K562 (cell line): ENCODE measurements around the gene PDE2A. TPM values are rescaled to one million over a fixed set of nuclear protein-coding genes. Genes with fewer than 3 reads are reported as not detected.

Source experiments
- ATAC-seq: fragments of 200-7000 bp; cut with Tn5 transposase; 3 replicates; pipeline ENCODE4 v1.9.1; 2020; ENCODE audit warnings: moderate library complexity
- BruUV-seq: library from RNA; stranded (reverse); fragments of 400-500 nt; replicated peaks from 2 replicates; lab custom pipeline; 2021; lab: Mats Ljungman, UMichigan
- CTCF ChIA-PET: fragments of 300-600 bp; formaldehyde crosslinking; extraction: SDS; loops from one replicate; lab custom pipeline; 2021; ENCODE audit warnings: low intra/inter-chr PET ratio; lab: Yijun Ruan, JAX
- POLR2A ChIA-PET: fragments of 300-600, 350-650 bp; sonication (Branson Sonifier 250); formaldehyde crosslinking; extraction: SDS; loops from one replicate; lab custom pipeline; 2021; ENCODE audit warnings: antibody characterized with exemption, inconsistent platforms; lab: Yijun Ruan, JAX
- DNase-seq, 4 experiments: peaks; one replicate each; pipeline versions ENCODE4 v3.0.0 to v3.0.0-alpha.2; 2011 to 2018; ENCODE audit warnings: low spot score in 3 of 4, mixed read lengths in 3 of 4; ENCODE audit errors: extremely low read depth in 1 of 4
- FAIRE-seq: peaks from 2 replicates; lab custom pipeline; 2011; peaks lifted over from hg19 to GRCh38; lab: Jason Lieb, UNC
- H2AFZ ChIP-seq: 2 replicates; pipeline ENCODE4 v1.6.0; 2011; ENCODE audit warnings: low read depth, low read length, control low read depth, inconsistent platforms
- H3K27ac ChIP-seq: fragments of 200-600 bp; 3 replicates; pipeline ENCODE4 v1.8.0; 2011; ENCODE audit warnings: low read depth, mild to moderate bottlenecking, control low read depth, inconsistent platforms, low read length, moderate library complexity, mixed read lengths; ENCODE audit errors: extremely low read depth
- H3K27me3 ChIP-seq, 2 experiments: fragments of 300-600 bp in 1 of 2; 2 replicates in 1 of 2; 3 replicates in 1 of 2; pipeline versions ENCODE4 v1.6.0 to v1.8.0; 2011; ENCODE audit warnings: inconsistent platforms in 2 of 2, low read length in 2 of 2, mild to moderate bottlenecking in 1 of 2, mixed read lengths in 1 of 2, moderate library complexity in 1 of 2; ENCODE audit not compliant: control insufficient read depth in 2 of 2, insufficient read depth in 2 of 2
- H3K36me3 ChIP-seq: fragments of 300-600 bp; 3 replicates; pipeline ENCODE4 v1.8.0; 2011; ENCODE audit warnings: mild to moderate bottlenecking, low read length, inconsistent platforms; ENCODE audit not compliant: control insufficient read depth, insufficient read depth
- H3K4me1 ChIP-seq, 2 experiments: fragments of 200-600 bp in 1 of 2; replicated peaks in 1 of 2; 2 replicates in 1 of 2; 3 replicates in 1 of 2; pipeline versions ENCODE4 v1.5.1 to v1.8.0; 2011; ENCODE audit warnings: inconsistent platforms in 2 of 2, low read length in 2 of 2, mild to moderate bottlenecking in 1 of 2, mixed read lengths in 1 of 2, moderate library complexity in 1 of 2; ENCODE audit not compliant: control insufficient read depth in 2 of 2, insufficient read depth in 2 of 2
- H3K4me2 ChIP-seq: 2 replicates; pipeline ENCODE4 v1.6.1; 2011; ENCODE audit warnings: low read length, control low read depth, inconsistent platforms, mixed read lengths; ENCODE audit not compliant: insufficient read depth
- H3K4me3 ChIP-seq: fragments of 200-600 bp; sonication (generic), shearing (Covaris generic); 2 replicates; pipeline ENCODE4 v1.5.1; 2016; ENCODE audit warnings: control low read depth, inconsistent platforms
- H3K79me2 ChIP-seq: fragments of 200-600 bp; 3 replicates; pipeline ENCODE4 v1.8.0; 2011; ENCODE audit warnings: low read length, inconsistent platforms; ENCODE audit not compliant: control insufficient read depth, insufficient read depth
- H3K9ac ChIP-seq, 2 experiments: 2 replicates each; pipeline versions ENCODE4 v1.6.0 to v1.6.1; 2011; ENCODE audit warnings: low read depth in 2 of 2, low read length in 2 of 2, control low read depth in 1 of 2, inconsistent platforms in 1 of 2, mild to moderate bottlenecking in 1 of 2, mixed read lengths in 1 of 2; ENCODE audit not compliant: insufficient read depth in 1 of 2
- H3K9me1 ChIP-seq: one replicate; pipeline ENCODE4 v1.6.0; 2011; ENCODE audit warnings: inconsistent platforms, mild to moderate bottlenecking, low read length, moderate library complexity; ENCODE audit not compliant: control insufficient read depth, insufficient read depth
- H3K9me3 ChIP-seq: replicated peaks from 2 replicates; pipeline ENCODE4 v1.5.1; 2011; ENCODE audit warnings: low read depth, low read length, inconsistent platforms; ENCODE audit not compliant: control insufficient read depth, insufficient read depth
- H4K20me1 ChIP-seq: replicated peaks from 2 replicates; pipeline ENCODE4 v1.6.1; 2011; ENCODE audit warnings: low read length, inconsistent platforms, mixed read lengths; ENCODE audit not compliant: control insufficient read depth, insufficient read depth
- ATF1 ChIP-seq, 2 experiments: fragments of 450-650 bp in 1 of 2; IDR thresholded peaks; 2 replicates each; pipeline ENCODE4 v1.6.1; 2016; ENCODE audit warnings: missing compliant biosample characterization in 1 of 2, missing genetic modification characterization in 1 of 2
- ATF3 ChIP-seq, 2 experiments: fragments of 450-650 bp in 1 of 2; sonication (generic) in 1 of 2; formaldehyde crosslinking in 1 of 2; IDR thresholded peaks in 1 of 2; conservative IDR thresholded peaks in 1 of 2; 2 replicates each; pipeline versions ENCODE4 v1.6.1 to v1.8.1; 2016 to 2023; ENCODE audit warnings: mild to moderate bottlenecking in 2 of 2, moderate library complexity in 2 of 2, inconsistent platforms in 1 of 2, missing genetic modification reagents in 1 of 2
- CBFB ChIP-seq: sonication (generic); formaldehyde crosslinking; IDR thresholded peaks from 2 replicates; pipeline ENCODE4 v1.4.0; 2020; ENCODE audit warnings: mild to moderate bottlenecking, missing genetic modification reagents
- ID3 ChIP-seq, 2 experiments: fragments of 250-450 bp in 1 of 2; fragments of 450-650 bp in 1 of 2; sonication (Bioruptor Pico) in 1 of 2; IDR thresholded peaks; 2 replicates each; pipeline versions ENCODE4 v1.6.1 to v1.8.0; 2016 to 2021; ENCODE audit warnings: mild to moderate bottlenecking in 2 of 2, moderate library complexity in 2 of 2, missing compliant biosample characterization in 1 of 2, missing genetic modification characterization in 1 of 2
- MNT ChIP-seq, 2 experiments: fragments of 450-650 bp; conservative IDR thresholded peaks; 2 replicates each; pipeline ENCODE4 v1.6.1; 2017; ENCODE audit warnings: mild to moderate bottlenecking in 2 of 2, moderate library complexity in 2 of 2
- USF1 ChIP-seq: sonication (generic); formaldehyde crosslinking; IDR thresholded peaks from 2 replicates; pipeline ENCODE4 v1.9.0; 2022; ENCODE audit warnings: mild to moderate bottlenecking, missing genetic modification reagents
- XRCC4 ChIP-seq: IDR thresholded peaks from one replicate; pipeline ENCODE4 v1.6.1; 2011; ENCODE audit not compliant: insufficient read depth, insufficient read length; ENCODE audit errors: extremely low read depth
- ZNF121 ChIP-seq: sonication (generic); formaldehyde crosslinking; conservative IDR thresholded peaks from 2 replicates; pipeline ENCODE4 v1.8.0; 2022; ENCODE audit warnings: missing genetic modification reagents
- ZNF239 ChIP-seq: fragments of 250-450 bp; sonication (Bioruptor Pico); IDR thresholded peaks from 2 replicates; pipeline ENCODE4 v1.4.0; 2020; ENCODE audit warnings: mild to moderate bottlenecking
- WGBS: fragments of 100-300 bp; shearing (Covaris generic); methylation state at CpG from one replicate; pipeline ENCODE4 v1.1.6; 2016; ENCODE audit warnings: low coverage, mixed read lengths; ENCODE audit not compliant: insufficient coverage; ENCODE audit errors: missing lambda C conversion rate; 5-methylcytosine and 5-hydroxymethylcytosine counted together
- in situ Hi-C: fragments of 300-500 bp; cut with MboI; formaldehyde crosslinking; loops from 4 replicates; pipeline ENCODE4 v1.15.0; 2018; ENCODE audit warnings: inconsistent platforms, mixed read lengths
- intact Hi-C: fragments of 100-400 bp; cut with micrococcal nuclease; formaldehyde crosslinking; loops from 2 replicates; pipeline ENCODE4 v1.14.2; 2022
- polyA plus RNA-seq, 8 experiments: library from polyadenylated mRNA; depleted of rRNA in 4 of 8; stranded (reverse) in 5 of 8; unstranded in 3 of 8; fragments of >200 nt; fragmentation: Nextera tagmentation in 2 of 8; fragmentation: Illumina TruSeq in 1 of 8; extraction: Ambion mirVana in 2 of 8; extraction: Trizol in 1 of 8; gene quantifications; 2 replicates each; pipeline versions ENCODE4 v1.2.1 to v1.2.3, GENCODE V29; 2011 to 2014; ENCODE audit warnings: inconsistent platforms in 1 of 8, missing spikeins in 1 of 8
- total RNA-seq, 7 experiments: library from RNA; depleted of rRNA in 6 of 7; stranded (reverse); fragments of >200 nt in 6 of 7; fragmentation: Illumina TruSeq in 2 of 7; extraction: Trizol in 2 of 7; gene quantifications; 2 replicates each; pipeline versions ENCODE4 v1.2.1 to v1.2.3, GENCODE V29; 2011 to 2021; ENCODE audit warnings: low replicate concordance in 1 of 7

Gene PDE2A
- total and polyA plus RNA-seq, 9 of the 15 experiments (the other 6 are each of a cell fraction or from before 2014, with no cell fraction given), result 0.07 to 15.2 (median 1.6) TPM; not detected in 1

- 25% methylated on average over 12 of the region's 12 CpGs for WGBS
- Histone ChIP-seq H3K79me2 (no peaks in the 10 kb centered on the region), H3K4me2 (no peak overlapping the region), H3K9ac (no peak overlapping the region), H3K36me3 (no peaks in the 10 kb centered on the region), H3K4me1 (peaks cover 18 to 21% of the 10 kb centered on the region in 2 experiments; a peak in 4 of 5 replicates), H3K27ac (no peak overlapping the region), H4K20me1 (no peaks in the 10 kb centered on the region; the same call in 1 of the 2 replicates), H2AFZ (no peak overlapping the region; the same call in 1 of the 2 replicates), H3K9me3 (no peaks in the 10 kb centered on the region), H3K27me3 (peaks cover 2 to 25% of the 10 kb centered on the region in 2 experiments; a peak in 4 of 5 replicates), H3K4me3 (no peak overlapping the region), H3K9me1 (no peaks in the 10 kb centered on the region)
- no peak for DNase-seq
- CTCF ChIA-PET, result no interaction called here
- in situ Hi-C loops (no loop called here), intact Hi-C loops (no loop called here)
- no peak for ATAC-seq
- POLR2A ChIA-PET, result interaction anchor here (1.1 to 1.2 kb wide), 2 partner anchors 14 to 29 kb away, joined by 3 read pairs; no protein-coding TSS in a partner anchor
- TF ChIP-seq ATF3 (IDR thresholded peaks at IDR 0.05) (peak; percentile 38; the same call in 1 of the 2 replicates), ATF3 (CRISPR knock-in tag; conservative IDR thresholded peaks at IDR 0.05) (no peak), XRCC4 (no peak), CBFB (CRISPR knock-in tag) (0 out of 2 replicates have a peak, but pooled peaks have one; percentile 61), ZNF121 (CRISPR knock-in tag) (no peak), MNT (conservative IDR thresholded peaks at IDR 0.05) (peak; percentile 28 to 47; a peak in 2 of 4 replicates), ZNF239 (CRISPR knock-in tag) (no peak), ID3 (CRISPR knock-in tag; IDR thresholded peaks at IDR 0.05) (no peak), ID3 (tag; IDR thresholded peaks at IDR 0.05) (no peak), ATF1 (CRISPR knock-in tag; IDR thresholded peaks at IDR 0.05) (no peak), ATF1 (tag; IDR thresholded peaks at IDR 0.05) (0 out of 2 replicates have a peak, but pooled peaks have one; percentile 13), USF1 (peak; percentile 14)
- peak; percentile 48 for FAIRE-seq
- no TSS peak for BruUV-seq
Observed at GRCh38 chr11:72624496-72625201, 49.6 kb downstream of the PDE2A start.
